Heart left ventricle (tissue), 16 donors: ENCODE measurements around the gene TCP1. TPM values are rescaled to one million over a fixed set of nuclear protein-coding genes. Genes with fewer than 3 reads are reported as not detected.
A peak's percentile ranks its signal among the peaks of the same experiment; 100 is the strongest.

Experiments used
- ATAC-seq, 4 donors: fragments of 200-7000 bp; cut with Tn5 transposase; one replicate each; pipeline ENCODE4 v1.9.1; 2020 to 2022; ENCODE audit warnings: moderate library complexity in 4 of 4, mild to moderate bottlenecking in 3 of 4, moderate number of reproducible peaks in 1 of 4
- DNase-seq, 5 donors: peaks; one replicate each; pipeline ENCODE4 v3.0.0-alpha.2; 2020
- H3K27ac ChIP-seq, 12 donors: fragments of 200-600 bp; sonication (generic) in 4 of 12; one replicate each; pipeline versions ENCODE4 v1.5.0 to v1.8.0; 2016 to 2022; ENCODE audit warnings: mild to moderate bottlenecking in 2 of 12
- H3K27me3 ChIP-seq, 9 donors: fragments of 200-600 bp; sonication (generic) in 2 of 9; one replicate each; pipeline versions ENCODE4 v1.5.1 to v1.8.0; 2016 to 2022; ENCODE audit warnings: mild to moderate bottlenecking in 3 of 9
- H3K36me3 ChIP-seq, 9 donors: fragments of 200-600 bp; sonication (generic) in 2 of 9; one replicate each; pipeline versions ENCODE4 v1.5.0 to v1.8.0; 2018 to 2022; ENCODE audit warnings: mild to moderate bottlenecking in 2 of 9
- H3K4me1 ChIP-seq, 12 donors: fragments of 200-600 bp; sonication (generic) in 4 of 12; one replicate each; pipeline versions ENCODE4 v1.5.0 to v1.8.0; 2016 to 2022; ENCODE audit warnings: mild to moderate bottlenecking in 3 of 12
- H3K4me3 ChIP-seq, 12 donors: fragments of 200-600 bp; sonication (generic) in 4 of 12; one replicate each; pipeline versions ENCODE4 v1.5.0 to v1.8.0; 2017 to 2022; ENCODE audit warnings: mild to moderate bottlenecking in 9 of 12, moderate library complexity in 4 of 12
- H3K9me3 ChIP-seq, 12 donors: fragments of 200-600 bp; sonication (generic) in 4 of 12; one replicate each; pipeline versions ENCODE4 v1.5.0 to v1.8.0; 2016 to 2022; ENCODE audit warnings: mild to moderate bottlenecking in 1 of 12
- CTCF ChIP-seq, 12 donors: fragments of 200-600 bp; sonication (generic) in 4 of 12; IDR thresholded peaks; one replicate each; pipeline versions ENCODE4 v1.5.0 to v1.8.0; 2018 to 2022; ENCODE audit warnings: antibody characterized with exemption in 12 of 12, mild to moderate bottlenecking in 5 of 12
- POLR2A ChIP-seq, 2 donors: fragments of 450-650 bp; IDR thresholded peaks; one replicate each; pipeline ENCODE4 v1.6.1; 2017; ENCODE audit warnings: antibody characterized with exemption in 2 of 2, mild to moderate bottlenecking in 2 of 2, moderate library complexity in 2 of 2
- WGBS, 4 donors: extraction: QIAGEN DNeasy Blood & Tissue Kit in 2 of 4; methylation state at CpG; one replicate each; pipeline versions ENCODE4 v1.1.5 to v1.1.7; 2013 to 2018; 5-methylcytosine and 5-hydroxymethylcytosine counted together
- intact Hi-C, 10 donors: fragments of 100-400 bp; cut with DNase I; formaldehyde crosslinking; loops; one replicate each; pipeline versions ENCODE4 v1.11.1 to v1.14.2; 2022
- polyA plus RNA-seq, 2 donors: library from polyadenylated mRNA; stranded (reverse); fragments of 200-250 nt; gene quantifications; one replicate each; pipeline ENCODE4 v1.2.3, GENCODE V29; 2013
- total RNA-seq, 9 donors: library from RNA; depleted of rRNA in 2 of 9; stranded (reverse); fragments of >200 nt in 2 of 9; fragmentation: NEBNext Ultra II Directional in 3 of 9; extraction: Animal tissue kit (Norgen Biotek cat#: 25700) in 3 of 9; gene quantifications; one replicate each; pipeline versions ENCODE4 v1.1.0 to v1.2.4, GENCODE V29; 2016 to 2023
- donor health status: ischemic (EF 13 %, LVEDD 7.1; RV severe dilation, severe dysfunction).
- donor health status: healthy with polysubstance abuse.
- donor health status: DM: no; HTN: yes; CAD: no.
- donor health status: DM: no; HTN: no; CAD: no.
- donor health status: ischemic (EF 25% LVEDD 6.9; RV normal size, moderate dysfunction).
- donor health status: ischemic (EF 25% LVEDD 5.7; RV mildly dilated, moderate dysfunction).
- donor health status: healthy.
- donor health status: DM: yes; HTN: yes; CAD: no.
- donor health status: ischemic (EF 35%, LVEDD 5.7; RV mildly dilated, moderate dysfunction).
- donor health status: nonischemic (EF 11% LVEDD 7.7; RV severe dilation, severe dysfunction).
- donor health status: DM: yes; HTN: yes; CAD: no.
- donor health status: PGD.
- donor health status: ischemic (EF 29% LVEDD 5.4; RV normal size, mild dysfunction).
- donor health status: nonischemic (EF 23%, LVEDD 6.1; RV moderate dilation, normal function).

TCP1 gene
- total and polyA plus RNA-seq, 11 donors: 89.2 to 241 (median 142) TPM

- ATAC-seq: peak; percentile 93 to 97 (median 94)
- peak within 1 kb of the TSS; percentile 80 to 100 (median 93) for H3K4me3 ChIP-seq
- H3K36me3 ChIP-seq: peaks cover 0 to 64% (median 52%) of the 10 kb centered on the region in 9 donors
- no peaks in the 10 kb centered on the region for H3K9me3 ChIP-seq
- H3K27me3 ChIP-seq: no peaks in the 10 kb centered on the region
- intact Hi-C loops: loop anchor here in 3 of 10 donors (1.0 to 5.0 kb wide), 4 partner anchors 63 to 98 kb away; partner anchors contain the start of genes WTAP (in 2 of the 3) and SOD2 (in 1 of the 3)
- peak within 1 kb of the TSS; percentile 73 to 99 (median 96) for H3K27ac ChIP-seq
- peaks cover 5 to 51% (median 35%) of the 10 kb centered on the region in 12 donors for H3K4me1 ChIP-seq
- TF ChIP-seq POLR2A (IDR thresholded peaks at IDR 0.05) (peak in 1 of 2 donors; percentile 63), CTCF (IDR thresholded peaks at IDR 0.05) (no peak)
- DNase-seq: peak; percentile 95 to 98 (median 96)
- WGBS, 4 donors: 0 to 1% (median 0%) methylated on average over 35 to 56 of the region's 56 CpGs
Measured at GRCh38 chr6:159790149-159790955, 950 bp upstream of the TCP1 start, which contains the start of gene MRPL18. MRPL18 (plus strand) TSS chr6:159790467; CDS start chr6:159790588, 121 bp downstream.

GRCh38 chr6:159788753-159789376 lies 537 bp downstream of the TCP1 start:
- Histone ChIP-seq H3K27me3 (no peaks in the 10 kb centered on the region), H3K4me1 (peaks cover 5 to 50% (median 35%) of the 10 kb centered on the region in 12 donors), H3K27ac (peak overlapping the region; percentile 73 to 99 (median 96)), H3K4me3 (peak overlapping the region; percentile 70 to 100 (median 93)), H3K36me3 (peaks cover 0 to 67% (median 60%) of the 10 kb centered on the region in 9 donors), H3K9me3 (no peaks in the 10 kb centered on the region)
- DNase-seq: peak; percentile 30 to 73 (median 55)
- TF ChIP-seq POLR2A (IDR thresholded peaks at IDR 0.05): no peak
- TF ChIP-seq CTCF (IDR thresholded peaks at IDR 0.05): no peak
- intact Hi-C loops: loop anchor here in 9 of 10 donors (1.0 to 10.0 kb wide), 8 partner anchors 26 to 97 kb away; partner anchors contain the start of genes SOD2 (in 8 of the 9), WTAP (in 6 of the 9) and ACAT2 (in 2 of the 9)
- peak in 1 of 4 donors; percentile 15 for ATAC-seq
- 0 to 1% (median 0%) methylated on average over 29 to 60 of the region's 60 CpGs for WGBS, 4 donors

GRCh38 chr6:159788276-159788675 lies 1.1 kb downstream of the TCP1 start:
- H3K4me1 ChIP-seq: peaks cover 5 to 50% (median 35%) of the 10 kb centered on the region in 12 donors
- intact Hi-C loops: loop anchor here in 8 of 10 donors (2.0 to 10.0 kb wide), 5 partner anchors 25 to 96 kb away; partner anchors contain the start of genes SOD2 (in 7 of the 8), WTAP (in 4 of the 8) and ACAT2 (in 1 of the 8)
- 34 to 37% (median 34%) methylated on average over 15 of the region's 15 CpGs for WGBS, 4 donors
- no peaks in the 10 kb centered on the region for H3K9me3 ChIP-seq
- peak overlapping the region; percentile 70 to 100 (median 93) for H3K4me3 ChIP-seq
- H3K27me3 ChIP-seq: no peaks in the 10 kb centered on the region
- no peak for ATAC-seq
- no peak for DNase-seq
- H3K27ac ChIP-seq: peak overlapping the region in 9 of 12 donors; percentile 95 to 99 (median 98)
- TF ChIP-seq CTCF (IDR thresholded peaks at IDR 0.05) (no peak), POLR2A (IDR thresholded peaks at IDR 0.05) (no peak)
- H3K36me3 ChIP-seq: peaks cover 0 to 67% (median 60%) of the 10 kb centered on the region in 9 donors
